NCI-H2029 treated with DMSO at 0.1 percent for 48 hours (cell line): Measurements from ENCODE around the gene SMS.
"Not testable (repeated sequence)": the region's sequence is repeated elsewhere in the genome, so short reads cannot be mapped to it uniquely, and the experiment has no call there.

ENCODE experiments used
- DNase-seq: peaks from one replicate; lab custom pipeline; 2025; lab: John Stamatoyannopoulos, UW

The SMS gene

DNA sequence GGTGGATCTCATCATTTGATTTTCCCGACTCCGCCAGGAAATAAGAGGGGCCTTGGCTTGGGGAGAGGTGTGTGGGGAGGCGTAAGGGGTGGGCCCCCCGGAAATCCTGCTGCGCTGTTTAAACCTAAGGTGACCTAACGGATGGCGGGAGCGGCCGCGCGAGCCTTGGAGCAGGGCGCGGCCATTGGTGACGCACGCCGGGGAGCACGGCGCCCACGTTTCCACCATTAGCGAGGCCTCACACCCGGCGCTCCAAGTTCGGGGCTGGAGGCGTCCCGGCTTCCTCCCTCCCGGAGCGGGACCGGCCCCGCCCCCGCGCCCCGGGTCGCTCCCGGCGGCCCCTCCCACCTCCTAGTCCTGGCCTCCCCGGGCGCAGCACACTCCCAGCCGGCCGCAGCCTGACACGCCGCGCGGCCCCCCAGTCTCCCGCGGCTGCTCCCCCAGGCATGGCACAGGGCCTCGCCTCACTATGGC lies at the start of gene SMS:
Gene SMS (plus strand): TSS at position 354 of the 474 bp plus-strand sequence. CDS start 116 bp downstream, at position 470.
- DNase-seq: no peak

DNA sequence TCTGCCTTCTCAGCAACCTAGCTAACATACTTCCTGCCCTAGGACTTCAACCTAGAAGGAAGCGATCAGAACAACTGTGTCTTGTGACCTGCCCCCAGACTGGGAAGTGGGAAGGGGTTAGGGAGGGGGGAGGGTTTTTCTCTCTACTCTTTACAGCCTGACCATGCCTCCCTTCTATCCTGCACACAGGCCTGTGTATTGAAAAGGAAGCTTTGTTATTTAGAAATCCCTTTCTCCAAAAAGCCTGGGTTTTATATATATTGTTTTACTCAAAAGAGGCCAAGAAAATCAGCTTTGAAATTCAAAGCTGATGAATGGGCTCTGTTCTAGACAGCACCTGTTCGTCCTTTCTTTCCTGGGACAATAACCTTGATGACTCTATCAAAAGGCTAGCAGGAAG lies 35.2 kb upstream of the SMS start:
- peak; percentile 37 for DNase-seq

DNA sequence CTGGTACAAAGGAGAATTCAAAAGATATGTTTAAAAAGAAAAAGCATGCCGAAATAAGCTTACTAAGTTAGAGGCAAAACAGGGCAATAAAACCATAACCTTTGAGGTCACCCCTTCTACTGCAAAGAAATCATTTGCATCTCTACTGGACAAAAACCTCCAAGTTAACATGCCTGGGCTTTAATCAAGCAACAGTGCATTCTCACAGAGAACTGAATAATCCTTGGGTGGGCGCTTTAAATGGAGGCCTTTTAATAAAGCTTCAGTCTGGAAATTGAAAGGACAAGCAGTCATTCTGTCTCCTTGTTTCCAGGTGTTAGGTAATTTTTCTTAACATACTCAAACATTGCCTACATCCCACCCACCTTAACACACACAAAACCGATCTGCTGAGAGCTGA lies 34.6 kb upstream of the SMS start:
- no peak for DNase-seq

DNA sequence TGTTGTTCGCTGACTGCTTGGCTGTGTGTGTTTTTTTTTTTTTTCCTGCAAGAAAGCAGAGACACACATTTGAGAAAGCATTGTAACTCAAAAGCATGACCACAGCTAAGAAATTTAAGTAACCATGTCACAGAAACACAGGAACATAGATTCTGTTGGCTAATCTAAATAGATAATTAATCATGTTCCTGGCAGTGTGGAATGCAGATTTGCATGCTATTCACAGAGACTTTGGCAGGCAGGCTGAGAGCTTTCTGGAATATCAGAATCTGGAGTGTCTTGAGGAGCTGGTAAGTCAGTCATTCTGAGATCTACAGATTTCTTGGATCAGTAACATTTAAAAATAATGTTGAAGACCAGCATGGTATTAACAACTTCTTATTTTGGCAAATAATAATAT lies 33.2 kb upstream of the SMS start:
- no peak for DNase-seq

DNA sequence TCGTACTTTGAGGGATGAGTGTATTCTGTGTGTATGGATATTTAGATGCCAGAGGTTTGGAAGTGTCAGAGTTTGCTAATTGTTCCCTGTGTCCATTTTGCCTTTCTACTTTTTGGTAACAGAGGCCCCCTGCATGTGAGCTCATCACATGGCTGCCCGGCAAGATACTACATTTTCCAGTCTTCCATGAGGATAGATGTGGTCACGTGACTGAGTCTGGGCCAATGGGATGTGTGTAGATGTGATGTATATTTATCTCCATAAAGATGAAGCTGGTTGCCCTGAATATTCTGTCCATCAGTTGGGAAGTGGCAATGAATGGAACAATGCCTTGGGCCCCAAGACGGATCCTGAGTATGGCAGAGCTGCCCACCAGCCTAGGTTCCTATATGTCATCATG lies 29.0 kb upstream of the SMS start:
- DNase-seq: no peak

DNA sequence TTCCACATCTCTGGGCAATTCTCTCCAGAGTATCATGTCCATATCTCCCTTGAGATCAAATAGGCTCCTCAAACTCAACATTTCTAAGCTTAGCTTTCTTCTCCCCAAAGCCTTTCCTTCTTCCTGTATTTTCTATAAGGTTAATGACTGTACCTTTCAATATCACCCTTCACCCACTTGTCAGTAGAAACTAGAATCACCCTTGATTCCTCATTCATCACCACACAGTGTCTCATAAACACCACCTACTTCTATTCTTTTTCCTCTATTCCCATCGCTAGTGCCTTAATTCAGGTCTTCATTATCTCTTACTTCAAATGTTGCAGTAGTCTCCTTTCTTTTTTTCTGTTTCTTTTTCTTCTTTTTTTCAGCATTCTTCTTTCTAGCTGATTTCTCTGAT lies 28.3 kb upstream of the SMS start:
- no peak for DNase-seq

DNA sequence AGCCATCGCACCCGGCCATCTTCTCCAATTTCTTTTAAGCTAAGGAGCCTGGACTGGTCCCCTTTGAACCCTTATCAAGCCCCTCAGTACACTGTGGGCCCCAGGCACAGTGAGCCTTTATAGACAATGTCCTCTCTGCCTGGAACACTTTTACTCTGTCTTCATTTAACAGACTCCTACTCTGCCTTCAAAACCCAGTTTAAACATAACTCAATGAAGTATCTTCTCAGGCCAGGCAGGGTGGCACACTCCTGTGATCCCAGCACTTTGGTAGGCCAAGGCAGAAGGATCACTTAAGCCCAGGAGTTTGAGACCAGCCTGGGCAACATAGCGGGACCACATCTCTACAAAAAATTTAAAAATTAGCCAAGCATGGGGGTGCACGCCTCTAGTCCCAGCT lies 27.5 kb upstream of the SMS start:
- no peak for DNase-seq

DNA sequence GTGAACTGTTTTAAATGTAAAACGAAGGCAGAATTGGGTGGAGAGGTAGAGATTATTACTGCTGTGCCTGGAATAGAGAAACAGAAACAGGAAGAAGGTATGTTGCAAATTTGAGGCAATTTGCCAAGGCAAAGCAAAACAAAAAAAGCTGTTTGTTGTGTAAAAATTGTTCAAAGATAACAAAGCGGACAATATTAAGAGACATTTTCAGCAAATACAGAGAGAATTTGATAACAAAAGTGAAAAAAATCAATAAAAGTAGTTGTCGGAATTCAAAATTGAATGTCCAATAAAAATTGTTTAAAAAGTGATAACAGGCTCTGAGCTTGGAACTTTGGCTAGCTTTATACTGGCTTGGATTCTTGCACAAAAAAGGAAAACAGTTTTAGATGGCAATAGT lies 14.4 kb upstream of the SMS start:
- DNase-seq: no peak

DNA sequence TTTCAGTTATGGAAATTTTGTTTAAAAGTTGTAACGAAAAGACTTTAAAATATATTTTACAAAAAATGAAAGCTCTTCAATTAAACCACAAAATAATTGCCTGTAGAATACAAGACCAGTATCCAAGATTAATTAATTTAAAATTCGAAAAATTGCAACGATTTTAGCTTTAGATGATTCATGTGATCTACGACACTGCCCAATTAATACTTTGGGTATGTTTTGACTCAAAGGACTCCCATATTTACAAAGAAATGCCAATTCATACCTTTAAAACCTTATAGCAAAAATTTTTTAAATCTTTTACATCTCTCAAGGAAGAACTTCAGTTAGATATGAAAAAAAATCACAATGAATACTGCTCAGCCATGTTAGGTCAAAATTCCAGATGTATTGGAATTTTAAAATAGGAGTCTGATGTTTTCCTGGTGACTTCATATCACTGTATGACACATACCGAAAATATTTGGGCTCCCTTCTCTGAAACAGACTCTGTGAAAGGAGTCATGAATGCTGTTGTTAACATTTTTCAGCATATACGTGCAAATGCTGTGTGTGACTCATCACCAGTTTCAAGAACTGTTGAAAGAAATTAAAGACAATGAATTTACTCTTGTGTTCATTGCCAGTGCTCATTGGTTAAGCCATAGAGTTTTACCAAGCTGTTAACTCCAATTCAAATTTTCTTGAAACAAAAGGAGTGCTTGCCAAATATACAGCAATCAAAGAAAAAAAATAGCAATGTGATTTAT lies 13.8 kb upstream of the SMS start:
- DNase-seq: no peak

DNA sequence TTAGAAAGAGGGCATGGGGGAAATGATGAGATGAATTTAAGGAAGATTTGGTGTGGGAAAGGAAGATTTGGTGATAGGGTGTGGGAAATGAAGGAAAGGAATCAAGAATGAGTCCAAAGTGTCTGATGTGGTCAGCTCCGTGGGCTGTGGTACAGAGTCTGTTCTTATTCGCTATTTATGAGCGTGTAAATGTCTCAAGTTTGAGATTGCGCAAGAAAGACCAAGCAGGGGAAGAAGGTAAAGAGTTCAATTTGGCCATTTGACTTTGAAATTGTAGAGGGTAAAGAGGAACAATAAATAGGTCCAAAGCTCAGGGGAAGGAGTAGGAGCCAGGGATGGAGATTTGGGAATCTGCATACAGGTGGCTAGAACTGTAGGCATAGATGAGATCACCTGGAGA lies 11.3 kb upstream of the SMS start:
- DNase-seq: no peak

DNA sequence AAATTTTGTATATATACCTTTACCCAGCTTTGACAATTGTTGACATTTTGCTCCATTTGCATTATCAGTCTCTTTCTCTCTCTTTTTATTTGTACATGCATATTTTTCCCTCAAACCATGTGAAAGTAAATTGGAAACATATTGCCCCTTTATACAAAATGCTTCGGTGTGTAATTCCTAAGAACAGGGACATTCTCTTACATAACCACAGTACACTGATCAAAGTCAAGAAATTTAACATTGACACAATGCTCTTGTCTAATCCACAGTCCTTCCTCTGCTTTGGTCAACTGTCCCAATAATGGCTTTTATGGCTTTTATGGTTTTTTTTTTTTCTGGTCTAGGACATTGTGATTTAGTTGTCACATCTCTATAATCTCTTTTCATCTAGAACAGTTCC lies 9.5 kb upstream of the SMS start:
- DNase-seq: no peak

DNA sequence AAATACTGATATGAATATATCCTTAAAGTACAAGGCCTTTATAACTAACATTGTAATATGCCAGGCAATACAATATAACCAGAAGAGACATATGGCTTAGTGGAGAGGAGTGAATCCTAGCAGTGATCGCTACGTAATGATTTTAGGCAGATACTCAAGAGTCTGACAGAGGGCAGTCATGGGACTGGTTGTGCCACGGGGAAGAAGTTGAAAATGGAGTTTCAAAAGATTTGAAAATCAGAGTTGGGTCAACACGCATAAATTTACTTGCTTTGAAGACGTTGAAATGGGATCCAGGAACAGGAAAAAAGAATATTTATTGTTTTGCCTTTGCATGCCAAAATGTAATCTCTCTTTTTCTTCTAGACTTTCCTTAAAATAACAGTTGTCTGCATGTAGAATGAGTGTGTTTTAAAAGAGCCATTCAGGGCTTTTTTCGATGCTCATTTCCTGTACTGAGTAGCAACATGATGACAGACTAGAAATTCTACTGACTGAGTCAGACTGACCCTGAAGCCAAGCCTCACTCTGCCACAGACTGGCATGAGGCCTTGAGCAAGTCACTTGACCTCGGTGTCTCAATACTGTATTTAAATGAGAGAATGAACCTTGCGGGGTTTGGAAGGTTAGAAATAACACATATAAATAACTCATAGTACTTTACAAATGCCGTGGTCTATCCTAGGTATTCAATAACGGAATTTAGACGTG lies 8.1 kb upstream of the SMS start:
- no peak for DNase-seq

DNA sequence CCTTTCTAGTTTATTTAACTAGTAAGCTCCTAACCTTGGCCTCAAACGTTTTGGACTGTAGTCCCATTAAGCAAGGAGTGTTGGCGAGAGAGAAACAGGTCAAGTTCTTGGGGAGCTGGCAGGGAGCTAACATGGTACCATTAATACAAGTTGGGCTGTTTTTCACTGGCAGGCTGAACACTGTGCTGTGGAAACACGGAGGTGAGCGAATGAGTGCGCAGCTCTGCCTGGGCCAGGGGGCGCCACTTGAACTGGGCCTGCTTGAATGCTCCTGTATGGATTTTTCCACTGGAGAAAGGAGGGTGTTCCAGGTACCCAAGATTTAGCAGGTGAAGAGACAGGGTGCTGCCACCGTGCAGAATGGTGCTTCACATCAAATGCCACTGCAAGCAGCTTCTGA lies 7.4 kb upstream of the SMS start:
- DNase-seq: no peak

DNA sequence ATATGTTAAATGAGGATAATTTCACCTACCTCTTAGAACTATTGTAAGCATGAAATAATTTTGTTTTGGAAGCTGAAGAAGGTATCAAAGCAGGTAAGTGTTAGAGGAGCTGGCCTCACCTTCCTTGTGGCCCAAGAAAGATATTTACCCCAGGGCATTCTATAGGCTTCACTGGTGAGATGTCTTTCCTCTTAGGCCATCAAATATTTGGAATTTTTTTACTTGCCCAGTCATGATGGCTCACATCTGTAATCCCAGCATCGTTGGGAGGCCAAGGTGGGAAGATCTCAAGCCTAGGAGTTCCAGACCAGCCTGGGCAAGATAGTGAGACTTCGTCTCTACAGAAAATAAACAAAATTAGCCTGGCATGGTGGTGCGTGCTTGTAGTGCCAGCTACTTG lies 6.1 kb upstream of the SMS start:
- DNase-seq: no peak

DNA sequence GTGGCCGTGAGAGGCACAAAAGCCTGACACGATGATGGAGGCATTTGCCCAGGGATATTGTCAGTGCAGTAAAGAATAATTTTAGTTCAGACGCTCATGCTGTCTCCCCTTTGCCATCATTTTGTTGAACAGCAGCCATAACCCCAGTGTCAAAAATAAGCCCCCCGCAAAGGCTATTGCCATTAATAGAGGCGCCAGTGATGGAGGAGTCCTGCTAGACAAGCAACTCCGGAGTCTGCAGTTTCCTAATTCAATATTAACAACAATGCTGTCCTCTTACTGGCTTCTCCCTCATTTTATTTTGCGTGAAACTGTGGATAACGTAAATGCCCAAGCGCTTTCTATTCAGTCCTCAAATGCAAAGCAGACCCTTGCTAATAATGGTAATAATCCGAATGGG lies 603 bp upstream of the SMS start:
- DNase-seq: no peak

DNA sequence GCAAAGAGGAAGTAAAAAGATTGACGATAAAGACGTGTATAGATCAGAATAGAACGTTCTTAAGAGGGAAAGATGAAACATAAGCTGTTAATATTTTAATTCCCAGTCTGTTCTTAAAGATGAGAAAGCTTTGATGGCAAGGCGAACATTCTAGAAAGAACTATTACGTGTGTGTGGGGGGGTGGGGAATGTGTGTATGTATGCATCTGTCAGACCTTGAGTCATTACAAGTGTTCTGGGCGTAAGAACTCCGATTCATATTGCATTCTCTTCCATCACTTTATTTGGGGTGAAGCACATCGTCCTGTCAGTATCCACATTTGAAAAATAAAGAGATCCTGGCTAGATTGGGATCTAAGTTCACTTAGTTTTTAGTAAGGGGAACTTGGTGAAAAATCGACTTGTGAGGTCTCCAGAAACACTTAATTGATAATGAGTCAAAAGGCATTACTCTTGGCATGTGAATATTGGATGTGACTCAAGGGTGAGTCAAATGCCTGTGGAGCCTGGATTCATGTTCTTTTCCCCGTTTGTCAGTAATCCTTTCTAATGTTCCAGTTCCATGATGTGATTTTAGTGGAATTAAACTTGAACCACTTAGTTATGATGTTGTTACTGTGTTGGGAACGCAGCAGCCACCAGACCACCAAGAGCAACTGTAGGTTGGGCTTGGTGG lies 3.1 kb downstream of the SMS start:
- DNase-seq: no peak

DNA sequence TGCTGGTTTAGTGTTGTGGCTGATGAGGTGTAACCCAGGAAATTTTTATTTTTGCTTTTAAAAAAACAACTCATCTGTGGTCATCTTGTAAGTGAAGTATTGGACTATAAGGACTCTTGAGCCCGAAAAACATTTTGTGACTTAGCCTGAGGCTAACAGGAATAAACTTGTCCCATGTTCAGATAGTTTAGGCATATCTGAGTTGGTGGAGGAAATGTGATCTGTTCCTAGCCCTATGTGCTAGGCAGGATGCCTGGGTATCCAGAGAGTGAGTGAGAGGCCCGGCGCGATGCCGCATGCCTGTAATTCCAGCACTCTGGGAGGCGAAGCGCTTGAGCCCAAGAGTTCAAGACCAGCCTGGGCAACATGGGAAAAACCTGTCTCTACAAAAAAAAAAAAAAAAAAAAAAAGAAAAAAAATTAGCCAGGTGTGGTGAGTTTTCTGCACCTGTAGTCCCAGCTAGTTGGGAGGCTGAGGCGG lies 3.7 kb downstream of the SMS start:
- DNase-seq: no peak

DNA sequence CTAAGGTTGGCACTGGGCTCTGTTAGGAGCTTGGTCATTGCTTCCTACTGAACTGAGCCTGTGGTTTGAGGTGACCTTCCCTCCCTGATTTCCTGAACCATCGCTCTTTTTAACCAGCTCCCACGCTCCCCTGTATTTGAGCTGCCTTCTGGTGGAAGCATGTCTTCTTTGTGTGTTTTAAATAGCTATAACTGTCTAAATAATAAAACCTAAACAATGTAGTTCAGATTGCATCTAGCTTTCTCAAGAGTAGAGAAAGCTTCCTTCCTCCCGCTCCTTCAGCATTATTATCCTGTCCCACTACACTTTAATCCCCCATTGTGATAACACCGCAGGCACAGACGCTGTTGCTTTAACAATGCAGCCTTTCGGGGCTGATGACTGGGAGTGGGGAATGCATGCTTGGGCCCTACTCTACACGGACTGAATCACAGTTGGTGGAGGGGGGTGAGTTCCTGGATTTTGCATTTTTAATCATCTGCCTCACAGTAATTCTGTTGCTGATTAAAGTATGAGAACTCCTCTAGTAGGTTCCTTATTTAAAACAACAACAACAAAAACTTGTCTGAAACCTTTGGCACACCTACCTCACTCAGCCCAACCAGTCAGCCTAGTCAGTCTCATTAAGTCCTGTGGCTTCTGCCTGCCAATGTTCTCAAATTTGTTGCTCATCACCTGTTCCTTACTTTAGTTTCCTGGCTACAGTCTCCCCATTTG lies 6.6 kb downstream of the SMS start:
- DNase-seq: no peak

DNA sequence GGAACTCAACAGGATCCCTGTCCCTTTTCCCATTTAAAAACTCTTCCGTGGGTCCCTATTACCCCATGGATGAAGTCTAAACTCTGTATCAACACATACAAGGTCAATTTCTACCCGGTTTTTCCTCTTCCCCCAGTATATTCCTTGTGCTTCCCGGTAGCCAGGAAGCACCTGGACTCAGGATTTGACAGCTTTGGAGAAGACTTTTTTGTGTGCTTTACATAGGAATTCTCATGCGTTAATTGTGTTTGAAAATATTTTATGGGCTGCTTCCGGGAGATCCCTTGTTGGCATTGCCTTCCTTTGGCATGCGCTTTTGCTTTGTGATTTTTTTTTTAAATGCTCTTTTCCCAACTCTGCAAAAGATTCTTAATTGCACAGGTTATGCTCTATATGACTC lies 7.2 kb downstream of the SMS start:
- no peak for DNase-seq

DNA sequence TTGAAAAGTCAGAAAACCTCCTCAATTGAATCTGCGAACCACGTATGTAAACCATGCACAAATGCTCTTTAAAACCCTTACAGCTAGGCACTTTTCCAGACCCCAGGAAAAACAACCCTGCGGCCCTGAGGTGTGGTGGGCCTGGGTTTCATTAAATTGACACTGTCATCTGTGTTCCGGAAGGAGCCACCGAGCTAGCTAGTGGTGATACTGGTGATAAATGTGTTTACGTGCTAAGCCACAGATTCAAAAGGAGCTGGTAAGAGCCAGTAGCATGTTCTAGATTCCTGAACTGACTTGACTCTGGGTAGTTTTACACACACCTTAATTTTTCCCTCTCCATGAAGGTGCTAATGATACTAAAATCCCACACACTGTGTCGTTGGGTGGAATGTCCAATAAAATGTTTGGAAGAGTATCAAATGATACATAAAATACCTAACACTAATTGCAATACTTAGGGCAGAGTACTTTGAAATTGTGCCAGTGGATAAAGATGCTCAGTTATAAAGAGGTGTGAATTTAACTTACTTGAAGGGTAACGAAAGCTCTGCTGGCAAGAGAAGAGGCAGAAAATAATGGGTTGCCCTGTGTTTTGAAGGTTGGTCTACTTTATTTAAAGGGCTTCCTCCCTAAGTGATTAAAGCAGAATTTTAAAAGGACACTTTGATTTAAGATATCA lies 8.5 kb downstream of the SMS start:
- DNase-seq: no peak

DNA sequence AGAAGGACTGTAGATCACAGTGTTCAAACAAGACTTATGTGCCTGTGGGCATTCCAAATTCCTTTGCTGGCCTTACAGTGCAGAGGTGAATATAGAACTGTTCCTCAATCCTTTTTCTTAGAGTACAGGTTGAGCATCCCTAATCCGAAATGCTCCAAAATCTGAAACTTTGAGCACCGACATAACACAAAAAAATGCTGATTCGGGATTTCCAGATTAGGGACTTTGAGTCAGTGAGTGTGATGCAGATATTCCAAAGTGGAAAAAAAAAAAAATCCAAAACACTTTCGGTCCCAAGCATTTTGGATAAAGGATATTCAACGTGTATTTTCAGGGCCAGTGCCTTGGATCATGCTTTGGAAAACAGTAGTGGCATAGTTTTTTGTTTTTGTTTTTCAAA lies 9.2 kb downstream of the SMS start:
- no peak for DNase-seq

DNA sequence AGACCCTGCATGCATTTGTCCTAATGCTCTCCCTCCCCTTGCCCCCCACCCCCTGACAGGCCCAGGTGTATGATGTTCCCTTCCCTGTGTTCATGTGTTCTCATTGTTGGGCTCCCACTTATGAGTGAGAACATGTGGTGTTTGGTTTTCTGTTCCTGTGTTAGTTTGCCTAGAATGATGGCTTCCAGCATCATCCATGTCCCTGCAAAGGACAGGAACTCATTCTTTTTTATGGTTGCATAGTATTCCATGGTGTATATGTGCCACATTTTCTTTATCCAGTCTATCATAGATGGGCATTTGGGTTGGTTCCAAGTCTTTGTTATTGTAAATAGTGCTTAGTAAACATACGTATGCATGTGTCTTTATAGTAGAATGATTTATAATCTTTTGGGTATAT lies 10.0 kb downstream of the SMS start:
- not testable (repeated sequence) for DNase-seq
